ENCODE data around the gene PARVB.

- no peak for TF ChIP-seq EZH2phosphoT487 (IDR thresholded peaks at IDR 0.05; ENCODE audit: low read depth, severe bottlenecking, unreplicated experiment)
- no peak for TF ChIP-seq CTCF (IDR thresholded peaks at IDR 0.05; ENCODE audit: poor library complexity)
- no peak for TF ChIP-seq EZH2 (IDR thresholded peaks at IDR 0.05; ENCODE audit: borderline replicate concordance)
These were observed 129.6 kb downstream of the PARVB start for GRCh38 chr22:44153710-44154109.
